ENCODE data around the gene GTF2F2. TPM values are rescaled to one million over a fixed set of nuclear protein-coding genes. Genes with fewer than 3 reads are reported as not detected.

GTF2F2 gene
- total and polyA plus RNA-seq, 2 donors (not counting 1 experiment from before 2014, with no cell fraction given) = 5.9 to 19.6 TPM

DNA sequence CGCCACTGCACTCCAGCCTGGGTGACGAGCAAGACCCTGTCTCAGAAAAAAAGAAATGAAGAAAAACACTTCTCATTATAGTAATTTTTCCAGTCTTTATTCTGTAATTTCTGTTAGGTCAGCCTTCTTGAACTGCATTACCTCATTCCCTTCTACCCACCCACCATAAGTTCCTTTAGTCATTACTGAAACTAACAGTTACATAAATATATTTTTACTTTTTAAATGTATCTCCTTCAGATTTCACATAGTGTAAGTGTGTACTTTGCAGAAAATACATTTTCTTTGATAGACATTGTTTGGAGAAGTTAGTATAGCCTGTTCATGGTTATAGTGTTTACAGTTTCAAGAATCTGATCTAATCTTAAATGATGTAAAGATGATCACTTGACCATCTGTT, 112.3 kb downstream of the GTF2F2 start:
- ChIA-PET POLR2A (no interaction called here), CTCF (interaction anchor here (1.6 kb wide), 1 partner anchor 186 kb away, joined by 3 read pairs; no protein-coding TSS in a partner anchor)
- no peak for DNase-seq
- no peaks in the 10 kb centered on the region for H3K4me1 ChIP-seq (ENCODE audit: control insufficient read depth in 2 of 2, insufficient read depth in 2 of 2, low read length in 2 of 2)
- TF ChIP-seq CTCF (IDR thresholded peaks at IDR 0.05) = no peak
- no peak for TF ChIP-seq EZH2 (IDR thresholded peaks at IDR 0.05; ENCODE audit: borderline replicate concordance, insufficient read depth, low read depth, low read length, poor library complexity, severe bottlenecking)
- no peak overlapping the region for H3K4me3 Mint-ChIP-seq
- no peaks in the 10 kb centered on the region for H4K20me1 ChIP-seq (ENCODE audit: control insufficient read depth, insufficient read depth, low read length, poor library complexity, severe bottlenecking)
- no peak overlapping the region for H2AFZ ChIP-seq (ENCODE audit: insufficient read depth, low read depth, low read length, poor library complexity, severe bottlenecking)
- no peaks in the 10 kb centered on the region for H3K9me3 Mint-ChIP-seq (ENCODE audit: insufficient read depth)
- no peak overlapping the region for H3K4me3 ChIP-seq (ENCODE audit: control extremely low read depth in 1 of 5, extremely low read depth in 1 of 5, insufficient read depth in 1 of 5, low read depth in 2 of 5, low read length in 4 of 5)
- H3K27ac Mint-ChIP-seq = no peak overlapping the region
- no peaks in the 10 kb centered on the region for H3K4me1 Mint-ChIP-seq
- no peaks in the 10 kb centered on the region for H3K36me3 ChIP-seq (replicated peaks in 1 of 2; ENCODE audit: control extremely low read depth in 1 of 2, control insufficient read depth in 1 of 2, extremely low read depth in 1 of 2, insufficient read depth in 2 of 2, low read length in 1 of 2)
- no peaks in the 10 kb centered on the region for H3K27me3 Mint-ChIP-seq
- H3K9me3 ChIP-seq (ENCODE audit: control extremely low read depth in 1 of 3, control insufficient read depth in 2 of 3, insufficient read depth in 1 of 3, low read length in 2 of 3) = no peaks in the 10 kb centered on the region
- WGBS (ENCODE audit: insufficient coverage) = no CpG with 5 or more reads among the region's 2 CpGs
- intact Hi-C loops (cut with micrococcal nuclease) = no loop called here
- H3K4me2 ChIP-seq (replicated peaks; ENCODE audit: low read depth, low read length, poor library complexity, severe bottlenecking) = no peak overlapping the region
- no peaks in the 10 kb centered on the region for H3K27me3 ChIP-seq (replicated peaks in 1 of 4; ENCODE audit: control extremely low read depth in 1 of 4, control insufficient read depth in 3 of 4, insufficient read depth in 4 of 4, low read length in 3 of 4)
- no peak overlapping the region for H3K9ac ChIP-seq (ENCODE audit: low read length)
- no peaks in the 10 kb centered on the region for H3K79me2 ChIP-seq (ENCODE audit: control insufficient read depth, insufficient read depth, low read length)
- no peak overlapping the region for H3K27ac ChIP-seq (ENCODE audit: low read length in 2 of 2)
- no peak for ATAC-seq (ENCODE audit: low read depth)

DNA sequence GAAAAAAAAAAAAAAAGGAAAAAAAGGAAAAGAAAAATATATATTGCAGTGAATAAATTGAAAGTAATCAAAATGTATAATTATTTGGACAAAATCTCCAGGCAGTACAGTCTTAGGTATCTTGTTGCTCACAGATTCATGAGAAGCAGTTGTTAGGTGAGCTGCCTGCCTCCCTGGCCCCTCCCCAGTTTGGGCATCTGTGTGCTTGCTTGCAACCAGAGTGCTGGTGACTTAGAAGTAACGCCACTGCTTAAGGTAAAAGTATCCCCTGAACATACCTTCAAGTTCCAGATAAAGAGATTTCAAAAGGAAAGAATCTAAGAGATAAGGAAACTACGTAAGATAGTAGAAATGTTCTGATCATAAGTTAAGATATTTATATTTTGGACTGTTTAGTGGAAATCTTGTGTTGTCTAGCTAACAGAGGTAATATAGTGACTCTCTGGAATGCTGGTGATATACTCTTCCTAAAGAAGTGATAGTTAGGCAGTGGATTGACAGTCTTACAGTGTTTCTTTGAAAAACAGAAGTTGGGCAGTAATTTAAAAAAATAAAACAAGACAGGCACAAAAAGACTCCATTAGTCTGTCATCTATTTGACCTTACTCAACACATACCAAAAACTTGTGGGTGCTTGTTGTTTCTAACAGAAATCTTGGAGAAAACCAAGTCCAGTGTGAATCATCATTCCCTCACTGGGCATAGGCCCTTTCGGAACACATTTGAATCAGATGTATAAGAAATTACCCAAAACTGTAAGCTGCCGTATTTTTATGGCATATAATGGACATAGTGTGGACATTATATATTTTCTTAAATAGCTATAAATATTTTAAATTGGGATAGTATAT, 118.9 kb downstream of the GTF2F2 start:
- TF ChIP-seq CTCF (IDR thresholded peaks at IDR 0.05) (no peak), EZH2 (IDR thresholded peaks at IDR 0.05; ENCODE audit: borderline replicate concordance, insufficient read depth, low read depth, low read length, poor library complexity, severe bottlenecking) (no peak)
- Histone ChIP-seq H3K9ac (ENCODE audit: low read length) (no peak overlapping the region), H2AFZ (ENCODE audit: insufficient read depth, low read depth, low read length, poor library complexity, severe bottlenecking) (no peak overlapping the region), H4K20me1 (ENCODE audit: control insufficient read depth, insufficient read depth, low read length, poor library complexity, severe bottlenecking) (no peaks in the 10 kb centered on the region), H3K9me3 (ENCODE audit: control extremely low read depth in 1 of 3, control insufficient read depth in 2 of 3, insufficient read depth in 1 of 3, low read length in 2 of 3) (no peaks in the 10 kb centered on the region), H3K27ac (ENCODE audit: low read length in 2 of 2) (no peak overlapping the region), H3K4me2 (replicated peaks; ENCODE audit: low read depth, low read length, poor library complexity, severe bottlenecking) (no peak overlapping the region), H3K79me2 (ENCODE audit: control insufficient read depth, insufficient read depth, low read length) (no peaks in the 10 kb centered on the region), H3K27me3 (replicated peaks in 1 of 4; ENCODE audit: control extremely low read depth in 1 of 4, control insufficient read depth in 3 of 4, insufficient read depth in 4 of 4, low read length in 3 of 4) (no peaks in the 10 kb centered on the region), H3K36me3 (replicated peaks in 1 of 2; ENCODE audit: control extremely low read depth in 1 of 2, control insufficient read depth in 1 of 2, extremely low read depth in 1 of 2, insufficient read depth in 2 of 2, low read length in 1 of 2) (no peaks in the 10 kb centered on the region), H3K4me1 (ENCODE audit: control insufficient read depth in 2 of 2, insufficient read depth in 2 of 2, low read length in 2 of 2) (no peaks in the 10 kb centered on the region), H3K4me3 (ENCODE audit: control extremely low read depth in 1 of 5, extremely low read depth in 1 of 5, insufficient read depth in 1 of 5, low read depth in 2 of 5, low read length in 4 of 5) (no peak overlapping the region)
- Mint-ChIP-seq H3K27me3 (no peaks in the 10 kb centered on the region), H3K4me1 (no peaks in the 10 kb centered on the region), H3K4me3 (no peak overlapping the region), H3K9me3 (ENCODE audit: insufficient read depth) (no peaks in the 10 kb centered on the region), H3K27ac (no peak overlapping the region)
- POLR2A ChIA-PET = no interaction called here
- intact Hi-C loops (cut with micrococcal nuclease) = no loop called here
- no peak for DNase-seq
- CTCF ChIA-PET = interaction anchor here (0.6 kb wide), 1 partner anchor 1334 kb away, joined by 5 read pairs; no protein-coding TSS in a partner anchor
- 100% methylated on average over 1 of the region's 4 CpGs for WGBS (ENCODE audit: insufficient coverage)
- ATAC-seq (ENCODE audit: low read depth) = no peak
